MCF 10A (cell line): ENCODE data around the gene GPHN. TPM values are rescaled to one million over a fixed set of nuclear protein-coding genes. Genes with fewer than 3 reads are reported as not detected.

Source experiments
- BruUV-seq: library from RNA; stranded (reverse); fragments of 400-500 nt; replicated peaks from 2 replicates; lab custom pipeline; 2021; lab: Mats Ljungman, UMichigan
- CTCF ChIA-PET: fragments of 300-600 bp; sonication (Branson Sonifier 250); formaldehyde crosslinking; extraction: SDS; loops from one replicate; lab custom pipeline; 2021; ENCODE audit warnings: antibody characterized with exemption, inconsistent platforms; lab: Yijun Ruan, JAX
- POLR2A ChIA-PET: fragments of 300-600, 350-650 bp; sonication (Branson Sonifier 250); formaldehyde crosslinking; extraction: SDS; loops from one replicate; lab custom pipeline; 2020; ENCODE audit warnings: antibody characterized with exemption, inconsistent platforms; lab: Yijun Ruan, JAX
- DNase-seq: peaks from one replicate; pipeline ENCODE4 v3.0.0-alpha.2; 2018; ENCODE audit not compliant: unreplicated experiment
- H3K27ac Mint-ChIP-seq: one replicate; pipeline ENCODE4 v1.8.0; 2022; ENCODE audit warnings: mild to moderate bottlenecking, low read depth, mixed read lengths; ENCODE audit not compliant: unreplicated experiment
- H3K27me3 Mint-ChIP-seq: one replicate; pipeline ENCODE4 v1.8.0; 2022; ENCODE audit warnings: mixed read lengths; ENCODE audit not compliant: insufficient read depth, unreplicated experiment
- H3K36me3 Mint-ChIP-seq: one replicate; pipeline ENCODE4 v1.8.0; 2022; ENCODE audit warnings: mild to moderate bottlenecking, moderate library complexity, mixed read lengths; ENCODE audit not compliant: insufficient read depth, unreplicated experiment
- H3K4me1 Mint-ChIP-seq: one replicate; pipeline ENCODE4 v1.8.0; 2022; ENCODE audit warnings: mixed read lengths; ENCODE audit not compliant: insufficient read depth, unreplicated experiment
- H3K4me3 Mint-ChIP-seq: one replicate; pipeline ENCODE4 v1.8.0; 2022; ENCODE audit warnings: mild to moderate bottlenecking, moderate library complexity, mixed read lengths; ENCODE audit not compliant: unreplicated experiment
- H3K9me3 Mint-ChIP-seq: one replicate; pipeline ENCODE4 v1.8.0; 2022; ENCODE audit warnings: mixed read lengths; ENCODE audit not compliant: unreplicated experiment
- CTCF ChIP-seq: fragments of 200-600 bp; IDR thresholded peaks from one replicate; pipeline ENCODE4 v1.8.0; 2022; ENCODE audit warnings: antibody characterized with exemption, mild to moderate bottlenecking; ENCODE audit not compliant: unreplicated experiment
- intact Hi-C: fragments of 100-400 bp; cut with micrococcal nuclease; formaldehyde crosslinking; loops from 2 replicates; pipeline ENCODE4 v1.14.1; 2022
- total RNA-seq: library from RNA; stranded (reverse); gene quantifications from 2 replicates; pipeline ENCODE4 v1.2.3, GENCODE V29; 2022

GPHN gene
- total RNA-seq, 1 experiment from 2014 or later: 26.8 TPM

- no peaks in the 10 kb centered on the region for H3K4me1 Mint-ChIP-seq
- H3K27ac Mint-ChIP-seq: no peak overlapping the region
- ChIA-PET CTCF (interaction anchor here (1.4 kb wide), 1 partner anchor 14 kb away, joined by 4 read pairs; the partner anchor contains the start of gene GPHN), POLR2A (no interaction called here)
- H3K27me3 Mint-ChIP-seq: no peaks in the 10 kb centered on the region
- no TSS peak for BruUV-seq
- H3K9me3 Mint-ChIP-seq: no peaks in the 10 kb centered on the region
- no peak for TF ChIP-seq CTCF
- no peak for DNase-seq
- intact Hi-C loops: loop anchor here (10.0 kb wide), 1 partner anchor 131 kb away; no protein-coding TSS in a partner anchor
- no peaks in the 10 kb centered on the region for H3K36me3 Mint-ChIP-seq
- no peak overlapping the region for H3K4me3 Mint-ChIP-seq
Measured at GRCh38 chr14:66493750-66494149, 14.2 kb upstream of the GPHN start.

GRCh38 chr14:66495218-66496098 lies 12.5 kb upstream of the GPHN start:
- Mint-ChIP-seq H3K36me3 (no peaks in the 10 kb centered on the region), H3K4me3 (no peak overlapping the region), H3K4me1 (no peaks in the 10 kb centered on the region), H3K9me3 (no peaks in the 10 kb centered on the region), H3K27ac (no peak overlapping the region), H3K27me3 (no peaks in the 10 kb centered on the region)
- BruUV-seq: no TSS peak
- ChIA-PET POLR2A (interaction anchor here (0.6 to 4.8 kb wide), 4 partner anchors 10 to 110 kb away, joined by 3 to 30 read pairs (median 4); partner anchors contain the start of gene GPHN), CTCF (interaction anchor here (0.7 to 3.8 kb wide), 10 partner anchors 10 to 423 kb away, joined by 3 to 19 read pairs (median 4); partner anchors contain the start of gene GPHN)
- peak; percentile 58 for TF ChIP-seq CTCF
- intact Hi-C loops: loop anchor here (1.0 to 10.0 kb wide), 5 partner anchors 12 to 622 kb away; no protein-coding TSS in a partner anchor
- peak; percentile 69 for DNase-seq

GRCh38 chr14:66496188-66496807 lies 11.6 kb upstream of the GPHN start:
- no TSS peak for BruUV-seq
- POLR2A ChIA-PET: interaction anchor here (1.0 to 4.8 kb wide), 3 partner anchors 11 to 111 kb away, joined by 3 to 30 read pairs (median 15); partner anchors contain the start of gene GPHN

More at GRCh38 chr14:66496188-66496807, 11.6 kb upstream of the GPHN start:
- intact Hi-C loops: loop anchor here (5.0 to 10.0 kb wide), 2 partner anchors 129 to 621 kb away; no protein-coding TSS in a partner anchor
- H3K36me3 Mint-ChIP-seq: no peaks in the 10 kb centered on the region
- DNase-seq: no peak
- no peak overlapping the region for H3K4me3 Mint-ChIP-seq
- no peak for TF ChIP-seq CTCF
- no peaks in the 10 kb centered on the region for H3K9me3 Mint-ChIP-seq
- no peak overlapping the region for H3K27ac Mint-ChIP-seq
- no peaks in the 10 kb centered on the region for H3K27me3 Mint-ChIP-seq
- H3K4me1 Mint-ChIP-seq: no peaks in the 10 kb centered on the region
- CTCF ChIA-PET: interaction anchor here (0.6 to 3.8 kb wide), 10 partner anchors 10 to 868 kb away, joined by 3 to 19 read pairs (median 4); partner anchors contain the start of gene GPHN
